Measurements from ENCODE around the gene LMBRD1.

The LMBRD1 gene

DNA sequence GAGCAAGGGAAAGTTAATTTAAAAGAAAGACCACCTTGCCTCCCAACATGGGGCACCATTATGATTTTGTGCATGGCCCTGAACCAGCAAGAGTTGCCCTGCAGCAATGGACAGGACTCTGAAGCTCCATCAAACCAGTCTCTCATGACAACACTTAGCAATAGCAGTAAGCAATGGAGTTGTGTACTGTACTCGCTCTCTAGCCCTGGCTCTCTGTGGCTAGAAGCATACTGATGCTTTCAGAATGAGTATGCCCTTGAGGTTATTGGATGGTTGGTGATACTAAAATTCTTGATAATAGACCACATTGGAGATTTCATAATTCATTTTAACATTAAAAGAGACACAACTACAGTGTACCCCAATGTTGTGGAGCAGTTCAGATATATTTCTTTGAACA is 23.2 kb upstream of the LMBRD1 start:
- Histone ChIP-seq H3F3A (ENCODE audit: insufficient read depth) (no peaks in the 10 kb centered on the region), H4K20me1 (ENCODE audit: low read depth, low read length) (no peaks in the 10 kb centered on the region), H3K27me3 (ENCODE audit: low read length) (no peaks in the 10 kb centered on the region), H3K9me3 (ENCODE audit: insufficient read depth, low read length) (no peaks in the 10 kb centered on the region), H3K79me2 (ENCODE audit: insufficient read depth, low read length) (no peaks in the 10 kb centered on the region), H2AFZ (ENCODE audit: low read depth, low read length, severe bottlenecking) (no peak overlapping the region), H3K4me2 (ENCODE audit: low read depth, low read length, poor library complexity, severe bottlenecking) (no peak overlapping the region), H3K36me3 (ENCODE audit: low read length) (no peaks in the 10 kb centered on the region), H3K9ac (ENCODE audit: low read length) (no peak overlapping the region), H3K27ac (ENCODE audit: low read depth, low read length) (no peak overlapping the region), H3K4me3 (ENCODE audit: insufficient read depth, low read length, poor library complexity, severe bottlenecking) (no peak overlapping the region), H3K9me2 (replicated peaks; ENCODE audit: insufficient read depth, low read length) (no peaks in the 10 kb centered on the region)
- TF ChIP-seq, protein P1, sequence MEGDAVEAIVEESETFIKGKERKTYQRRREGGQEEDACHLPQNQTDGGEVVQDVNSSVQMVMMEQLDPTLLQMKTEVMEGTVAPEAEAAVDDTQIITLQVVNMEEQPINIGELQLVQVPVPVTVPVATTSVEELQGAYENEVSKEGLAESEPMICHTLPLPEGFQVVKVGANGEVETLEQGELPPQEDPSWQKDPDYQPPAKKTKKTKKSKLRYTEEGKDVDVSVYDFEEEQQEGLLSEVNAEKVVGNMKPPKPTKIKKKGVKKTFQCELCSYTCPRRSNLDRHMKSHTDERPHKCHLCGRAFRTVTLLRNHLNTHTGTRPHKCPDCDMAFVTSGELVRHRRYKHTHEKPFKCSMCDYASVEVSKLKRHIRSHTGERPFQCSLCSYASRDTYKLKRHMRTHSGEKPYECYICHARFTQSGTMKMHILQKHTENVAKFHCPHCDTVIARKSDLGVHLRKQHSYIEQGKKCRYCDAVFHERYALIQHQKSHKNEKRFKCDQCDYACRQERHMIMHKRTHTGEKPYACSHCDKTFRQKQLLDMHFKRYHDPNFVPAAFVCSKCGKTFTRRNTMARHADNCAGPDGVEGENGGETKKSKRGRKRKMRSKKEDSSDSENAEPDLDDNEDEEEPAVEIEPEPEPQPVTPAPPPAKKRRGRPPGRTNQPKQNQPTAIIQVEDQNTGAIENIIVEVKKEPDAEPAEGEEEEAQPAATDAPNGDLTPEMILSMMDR (IDR thresholded peaks at IDR 0.05; ENCODE audit: insufficient read depth, low read length, poor library complexity, severe bottlenecking) = no peak
- no peak for TF ChIP-seq EZH2phosphoT487 (conservative IDR thresholded peaks at IDR 0.05; ENCODE audit: low read length)

DNA sequence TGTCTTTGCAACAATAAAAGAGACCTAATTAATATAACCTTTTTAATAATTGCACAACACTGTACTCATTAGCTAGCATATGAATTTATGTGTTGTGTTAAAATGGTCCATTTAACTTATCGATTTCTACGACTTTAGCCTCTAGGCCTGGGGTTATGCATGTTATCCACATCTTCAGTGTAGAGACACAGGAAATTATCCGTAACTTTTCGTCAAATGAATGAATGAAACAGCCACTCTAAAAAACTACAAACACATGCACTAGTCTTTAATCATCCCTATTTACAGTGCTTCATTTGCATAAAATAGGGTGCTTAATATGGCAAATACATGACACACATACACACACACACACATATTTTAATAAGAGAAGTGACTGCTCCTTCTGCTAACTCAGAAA is 22.3 kb upstream of the LMBRD1 start:
- H3K9ac ChIP-seq (ENCODE audit: low read length) = no peak overlapping the region
- H3K36me3 ChIP-seq (ENCODE audit: low read length) = no peaks in the 10 kb centered on the region
- no peak overlapping the region for H2AFZ ChIP-seq (ENCODE audit: low read depth, low read length, severe bottlenecking)
- no peaks in the 10 kb centered on the region for H3K27me3 ChIP-seq (ENCODE audit: low read length)
- no peaks in the 10 kb centered on the region for H3K79me2 ChIP-seq (ENCODE audit: insufficient read depth, low read length)
- no peaks in the 10 kb centered on the region for H3K9me3 ChIP-seq (ENCODE audit: insufficient read depth, low read length)
- no peak overlapping the region for H3K4me2 ChIP-seq (ENCODE audit: low read depth, low read length, poor library complexity, severe bottlenecking)
- TF ChIP-seq, protein P1 (IDR thresholded peaks at IDR 0.05; ENCODE audit: insufficient read depth, low read length, poor library complexity, severe bottlenecking) = no peak
- TF ChIP-seq EZH2phosphoT487 (conservative IDR thresholded peaks at IDR 0.05; ENCODE audit: low read length) = no peak
- no peaks in the 10 kb centered on the region for H3K9me2 ChIP-seq (replicated peaks; ENCODE audit: insufficient read depth, low read length)
- no peak overlapping the region for H3K4me3 ChIP-seq (ENCODE audit: insufficient read depth, low read length, poor library complexity, severe bottlenecking)
- H3K27ac ChIP-seq (ENCODE audit: low read depth, low read length) = no peak overlapping the region
- H3F3A ChIP-seq (ENCODE audit: insufficient read depth) = no peaks in the 10 kb centered on the region
- no peaks in the 10 kb centered on the region for H4K20me1 ChIP-seq (ENCODE audit: low read depth, low read length)

DNA sequence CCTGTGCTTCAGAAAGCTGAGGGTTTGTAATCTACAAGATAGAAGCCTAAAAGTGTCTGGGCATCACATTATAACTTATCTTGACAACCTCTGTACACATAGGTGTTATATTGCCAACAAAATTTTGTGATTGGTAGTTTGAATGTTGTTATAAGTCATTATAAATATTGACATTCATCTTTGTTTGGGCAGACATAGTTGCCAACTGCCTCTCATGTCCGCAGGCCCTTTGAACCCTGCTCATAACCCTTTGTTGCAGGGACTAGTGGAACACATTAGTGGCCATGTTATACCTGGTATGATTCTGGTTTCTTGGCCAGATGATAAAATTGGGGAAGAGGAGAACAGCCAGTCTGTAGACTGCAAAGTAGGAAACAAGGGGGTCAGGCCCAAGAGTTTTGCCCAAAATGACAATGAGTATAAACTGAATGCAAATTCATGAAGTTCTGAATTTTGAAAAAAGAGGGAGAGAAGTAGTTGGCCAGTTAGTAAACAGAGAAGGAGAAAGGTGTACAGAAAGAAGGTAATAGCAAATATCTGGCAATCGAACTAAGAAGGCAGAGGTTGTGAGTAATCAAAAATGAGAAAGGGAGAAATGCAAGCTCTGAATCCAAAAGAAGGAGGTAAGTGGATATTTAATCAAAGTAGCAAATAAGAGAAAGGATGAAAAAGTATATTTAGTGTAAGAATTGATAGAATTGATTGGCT is 21.6 kb upstream of the LMBRD1 start:
- TF ChIP-seq, protein P1 (IDR thresholded peaks at IDR 0.05; ENCODE audit: insufficient read depth, low read length, poor library complexity, severe bottlenecking) = no peak
- no peak for TF ChIP-seq EZH2phosphoT487 (conservative IDR thresholded peaks at IDR 0.05; ENCODE audit: low read length)
- no peaks in the 10 kb centered on the region for H4K20me1 ChIP-seq (ENCODE audit: low read depth, low read length)

More for the DNA sequence above, 21.6 kb upstream of the LMBRD1 start:
- H3K27me3 ChIP-seq (ENCODE audit: low read length) = no peaks in the 10 kb centered on the region
- H3K9me3 ChIP-seq (ENCODE audit: insufficient read depth, low read length) = no peaks in the 10 kb centered on the region
- no peak overlapping the region for H2AFZ ChIP-seq (ENCODE audit: low read depth, low read length, severe bottlenecking)
- H3K9ac ChIP-seq (ENCODE audit: low read length) = no peak overlapping the region
- no peak overlapping the region for H3K4me2 ChIP-seq (ENCODE audit: low read depth, low read length, poor library complexity, severe bottlenecking)
- H3K79me2 ChIP-seq (ENCODE audit: insufficient read depth, low read length) = no peaks in the 10 kb centered on the region
- no peaks in the 10 kb centered on the region for H3K36me3 ChIP-seq (ENCODE audit: low read length)
- H3F3A ChIP-seq (ENCODE audit: insufficient read depth) = no peaks in the 10 kb centered on the region
- no peak overlapping the region for H3K27ac ChIP-seq (ENCODE audit: low read depth, low read length)
- H3K9me2 ChIP-seq (replicated peaks; ENCODE audit: insufficient read depth, low read length) = no peaks in the 10 kb centered on the region
- H3K4me3 ChIP-seq (ENCODE audit: insufficient read depth, low read length, poor library complexity, severe bottlenecking) = no peak overlapping the region

Data from SU-DHL-6 (cell line).